Mucosa of descending colon (tissue), 3 donors: ENCODE measurements around the gene CLTRN. TPM values are rescaled to one million over a fixed set of nuclear protein-coding genes. Genes with fewer than 3 reads are reported as not detected.

Experiments used
- ATAC-seq: fragments of 200-7000 bp; cut with Tn5 transposase; one replicate; pipeline ENCODE4 v1.9.1; 2020; ENCODE audit warnings: mild to moderate bottlenecking, moderate library complexity
- DNase-seq, 3 donors: peaks; one replicate each; pipeline ENCODE4 v3.0.0-alpha.2; 2020
- H3K36me3 ChIP-seq: fragments of 200-600 bp; one replicate; pipeline ENCODE4 v1.8.0; 2021; ENCODE audit warnings: low read depth, mild to moderate bottlenecking
- H3K4me1 ChIP-seq: fragments of 200-600 bp; one replicate; pipeline ENCODE4 v1.8.0; 2021; ENCODE audit warnings: low read depth, mild to moderate bottlenecking
- H3K4me3 ChIP-seq: fragments of 200-600 bp; one replicate; pipeline ENCODE4 v1.8.0; 2021; ENCODE audit warnings: mild to moderate bottlenecking
- H3K9me3 ChIP-seq: fragments of 200-600 bp; one replicate; pipeline ENCODE4 v1.8.0; 2021; ENCODE audit warnings: mild to moderate bottlenecking
- intact Hi-C, 2 donors: fragments of 100-400 bp; cut with DNase I in 1 of 2; cut with micrococcal nuclease in 1 of 2; formaldehyde crosslinking; loops; one replicate each; pipeline versions ENCODE4 v1.11.0 to v1.11.1; 2022; cut with DNase I, micrococcal nuclease
- total RNA-seq, 3 donors: library from RNA; stranded (reverse); fragmentation: NEBNext Ultra II Directional in 2 of 3; extraction: Animal tissue kit (Norgen Biotek cat#: 25700) in 2 of 3; gene quantifications; one replicate each; pipeline versions ENCODE4 v1.2.1 to v1.2.4, GENCODE V29; 2021 to 2023
- TF ChIP-seq, protein P1 (sequence below): fragments of 200-600 bp; IDR thresholded peaks from one replicate; pipeline ENCODE4 v1.8.0; 2022; ENCODE audit warnings: antibody characterized with exemption, mild to moderate bottlenecking
- donor health status: DM: no; HTN: no; CAD: no; lungs with moderate emphysema.
- donor health status: DM: no; HTN: no; CAD: no.
- donor health status: DM: no; HTN: yes; CAD: no.

Gene CLTRN
- total RNA-seq, 3 donors from 2014 or later = 0.41 to 0.48 TPM; not detected in 1

DNA sequence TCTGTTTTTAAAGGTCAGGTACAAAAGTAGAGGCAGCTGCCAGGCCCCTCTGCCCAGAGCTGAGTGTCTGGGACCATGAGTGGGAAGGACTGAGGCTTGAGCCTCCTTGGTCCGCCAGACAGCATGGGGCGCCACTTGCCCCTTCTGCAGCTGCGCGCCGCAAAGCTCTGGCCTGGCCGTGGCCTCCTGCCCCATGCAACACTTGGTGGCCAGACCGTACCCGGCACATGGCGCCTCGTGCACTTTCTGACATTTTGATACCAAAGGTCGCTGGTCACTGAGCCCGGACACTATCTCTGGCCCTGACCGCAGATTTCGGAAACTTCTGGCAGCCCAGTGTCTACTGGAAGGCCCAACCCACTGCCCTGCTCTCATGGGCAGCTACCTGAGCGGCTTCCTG, 18.6 kb downstream of the CLTRN start:
- intact Hi-C loops = no loop called here
- Histone ChIP-seq H3K36me3 (no peaks in the 10 kb centered on the region), H3K4me1 (no peaks in the 10 kb centered on the region), H3K9me3 (no peaks in the 10 kb centered on the region), H3K4me3 (no peak overlapping the region)
- DNase-seq (no peak), ATAC-seq (no peak)
- TF ChIP-seq, protein P1, sequence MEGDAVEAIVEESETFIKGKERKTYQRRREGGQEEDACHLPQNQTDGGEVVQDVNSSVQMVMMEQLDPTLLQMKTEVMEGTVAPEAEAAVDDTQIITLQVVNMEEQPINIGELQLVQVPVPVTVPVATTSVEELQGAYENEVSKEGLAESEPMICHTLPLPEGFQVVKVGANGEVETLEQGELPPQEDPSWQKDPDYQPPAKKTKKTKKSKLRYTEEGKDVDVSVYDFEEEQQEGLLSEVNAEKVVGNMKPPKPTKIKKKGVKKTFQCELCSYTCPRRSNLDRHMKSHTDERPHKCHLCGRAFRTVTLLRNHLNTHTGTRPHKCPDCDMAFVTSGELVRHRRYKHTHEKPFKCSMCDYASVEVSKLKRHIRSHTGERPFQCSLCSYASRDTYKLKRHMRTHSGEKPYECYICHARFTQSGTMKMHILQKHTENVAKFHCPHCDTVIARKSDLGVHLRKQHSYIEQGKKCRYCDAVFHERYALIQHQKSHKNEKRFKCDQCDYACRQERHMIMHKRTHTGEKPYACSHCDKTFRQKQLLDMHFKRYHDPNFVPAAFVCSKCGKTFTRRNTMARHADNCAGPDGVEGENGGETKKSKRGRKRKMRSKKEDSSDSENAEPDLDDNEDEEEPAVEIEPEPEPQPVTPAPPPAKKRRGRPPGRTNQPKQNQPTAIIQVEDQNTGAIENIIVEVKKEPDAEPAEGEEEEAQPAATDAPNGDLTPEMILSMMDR = no peak

DNA sequence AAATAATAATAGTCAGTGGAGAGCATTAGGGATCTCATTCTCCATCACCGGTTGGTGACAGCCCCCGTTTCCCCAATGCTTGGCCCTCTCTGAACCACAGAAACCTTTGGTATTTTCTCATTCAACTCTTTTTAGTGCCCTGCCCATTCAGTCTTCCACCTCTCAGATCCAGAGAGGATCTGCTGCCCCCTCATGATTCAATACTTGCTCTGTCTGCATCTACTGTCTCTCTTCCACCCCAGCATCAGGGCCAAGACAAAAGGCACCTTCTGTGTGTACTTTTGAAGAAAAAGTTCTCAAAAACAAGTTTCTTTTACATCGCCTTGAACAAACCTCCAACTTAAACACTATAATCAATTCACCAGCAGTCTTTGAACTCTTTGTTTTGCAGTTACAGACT, 19.3 kb downstream of the CLTRN start:
- no peak for DNase-seq
- no peaks in the 10 kb centered on the region for H3K4me1 ChIP-seq
- intact Hi-C loops = no loop called here

DNA sequence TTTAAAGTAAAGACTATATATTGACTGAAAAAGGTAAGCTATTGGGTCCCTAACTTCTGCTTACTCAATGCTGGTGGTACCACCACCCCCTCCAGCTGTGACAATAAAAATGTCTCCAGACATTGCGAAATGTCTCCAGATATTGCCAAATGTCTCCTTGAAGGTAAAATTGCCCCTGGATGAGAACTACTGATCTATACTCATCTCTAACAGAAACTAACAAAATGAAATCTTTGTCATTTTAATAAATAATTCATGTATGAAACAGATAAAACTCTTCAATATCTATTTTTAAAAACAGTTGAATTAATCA, 20.1 kb downstream of the CLTRN start:
- H3K4me3 ChIP-seq = no peak overlapping the region
- ATAC-seq (no peak), DNase-seq (no peak)
- H3K36me3 ChIP-seq = no peaks in the 10 kb centered on the region
- no peaks in the 10 kb centered on the region for H3K4me1 ChIP-seq
- H3K9me3 ChIP-seq = no peaks in the 10 kb centered on the region
- intact Hi-C loops = no loop called here
- TF ChIP-seq, protein P1 = no peak

More for the DNA sequence above, 19.3 kb downstream of the CLTRN start:
- TF ChIP-seq, protein P1 = no peak
- no peak for ATAC-seq
- Histone ChIP-seq H3K4me3 (no peak overlapping the region), H3K36me3 (no peaks in the 10 kb centered on the region), H3K9me3 (no peaks in the 10 kb centered on the region)

DNA sequence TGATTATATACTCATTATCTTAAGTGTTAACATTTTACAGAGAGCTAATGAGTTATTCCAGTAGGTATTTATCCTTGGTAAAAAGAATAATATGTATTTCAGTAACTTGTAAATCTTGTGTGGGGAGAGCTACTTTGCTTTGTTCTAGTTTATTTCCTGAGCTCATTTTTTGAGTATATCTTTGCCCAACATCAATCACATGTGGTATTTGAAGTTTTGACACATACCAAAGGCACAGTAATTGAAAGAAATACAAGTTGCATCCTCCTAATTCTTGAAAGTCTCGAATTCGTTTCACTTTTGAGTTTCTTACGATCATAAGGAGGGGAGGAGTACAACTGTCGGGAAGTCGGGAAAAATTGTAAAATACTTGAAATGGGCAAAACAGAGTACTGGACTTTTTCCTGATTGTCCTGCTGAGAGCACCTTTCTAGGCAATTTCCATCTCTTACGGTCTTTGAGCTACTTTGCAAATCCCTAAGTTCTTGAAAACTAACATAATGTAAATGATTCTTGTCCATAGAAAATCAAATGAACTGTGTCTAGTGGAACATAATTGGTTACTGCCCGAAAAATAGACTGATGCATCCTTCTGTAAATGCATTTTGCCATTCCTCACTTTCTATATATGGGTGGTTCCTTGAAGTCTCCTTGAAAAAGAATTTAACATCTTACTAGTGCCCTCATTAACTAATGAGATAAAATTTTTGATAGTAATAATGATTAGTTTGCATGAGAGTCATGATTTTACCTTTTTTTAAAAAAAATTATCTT, 20.6 kb downstream of the CLTRN start:
- intact Hi-C loops = no loop called here
- TF ChIP-seq, protein P1 = no peak

DNA sequence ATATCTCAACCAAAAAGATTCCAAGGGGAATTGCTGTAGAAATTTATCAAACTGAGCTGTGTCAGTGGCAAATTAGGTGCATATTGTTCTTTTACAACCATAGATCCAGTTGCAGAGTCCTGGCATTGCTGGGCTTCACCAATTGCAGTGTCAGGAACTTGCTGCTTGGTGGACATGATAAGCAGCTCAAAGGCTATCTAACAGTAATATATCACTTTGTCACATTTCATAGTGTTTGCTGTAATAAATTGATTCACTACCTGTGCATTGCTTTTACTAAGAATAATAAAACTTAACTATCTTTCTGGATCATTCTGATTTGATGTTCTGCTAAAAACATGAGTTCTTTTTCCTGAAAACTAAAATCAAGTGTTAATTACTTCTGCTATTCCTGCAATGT, 33.0 kb downstream of the CLTRN start:
- ATAC-seq (no peak), DNase-seq (no peak)
- Histone ChIP-seq H3K9me3 (no peaks in the 10 kb centered on the region), H3K4me3 (no peak overlapping the region), H3K36me3 (no peaks in the 10 kb centered on the region), H3K4me1 (no peaks in the 10 kb centered on the region)
- TF ChIP-seq, protein P1 = no peak
- intact Hi-C loops = no loop called here

More for the DNA sequence above, 20.6 kb downstream of the CLTRN start:
- Histone ChIP-seq H3K4me3 (no peak overlapping the region), H3K4me1 (no peaks in the 10 kb centered on the region), H3K9me3 (no peaks in the 10 kb centered on the region), H3K36me3 (no peaks in the 10 kb centered on the region)
- DNase-seq (no peak), ATAC-seq (no peak)
